Measurements from ENCODE around the gene PIGU. TPM values are rescaled to one million over a fixed set of nuclear protein-coding genes. Genes with fewer than 3 reads are reported as not detected.
"Not testable (repeated sequence)": the region's sequence is repeated elsewhere in the genome, so short reads cannot be mapped to it uniquely, and the experiment has no call there.

PIGU gene
- total RNA-seq, 4 donors from 2014 or later: 10.2 to 16.8 (median 14.2) TPM

DNA sequence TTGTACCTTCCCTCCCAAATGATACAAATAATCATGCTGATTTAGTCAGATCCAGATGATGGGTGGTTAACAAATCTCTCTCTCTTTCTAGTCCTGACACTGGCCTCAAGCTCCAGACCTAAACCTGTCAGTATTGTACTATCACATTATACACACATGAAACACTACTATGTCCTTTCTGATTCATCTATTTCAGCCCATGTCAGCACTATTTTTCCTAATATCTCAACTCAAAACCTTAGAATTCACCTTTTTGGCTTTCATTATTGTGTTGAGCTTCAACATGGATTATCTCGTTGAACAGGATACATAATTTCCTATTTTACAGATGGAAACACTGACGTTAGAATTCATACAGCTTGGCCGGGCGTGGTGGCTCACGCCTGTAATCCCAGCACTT lies 3.5 kb downstream of the PIGU start:
- no peak for ATAC-seq (ENCODE audit: low FRiP score)
- TF ChIP-seq, protein P1, sequence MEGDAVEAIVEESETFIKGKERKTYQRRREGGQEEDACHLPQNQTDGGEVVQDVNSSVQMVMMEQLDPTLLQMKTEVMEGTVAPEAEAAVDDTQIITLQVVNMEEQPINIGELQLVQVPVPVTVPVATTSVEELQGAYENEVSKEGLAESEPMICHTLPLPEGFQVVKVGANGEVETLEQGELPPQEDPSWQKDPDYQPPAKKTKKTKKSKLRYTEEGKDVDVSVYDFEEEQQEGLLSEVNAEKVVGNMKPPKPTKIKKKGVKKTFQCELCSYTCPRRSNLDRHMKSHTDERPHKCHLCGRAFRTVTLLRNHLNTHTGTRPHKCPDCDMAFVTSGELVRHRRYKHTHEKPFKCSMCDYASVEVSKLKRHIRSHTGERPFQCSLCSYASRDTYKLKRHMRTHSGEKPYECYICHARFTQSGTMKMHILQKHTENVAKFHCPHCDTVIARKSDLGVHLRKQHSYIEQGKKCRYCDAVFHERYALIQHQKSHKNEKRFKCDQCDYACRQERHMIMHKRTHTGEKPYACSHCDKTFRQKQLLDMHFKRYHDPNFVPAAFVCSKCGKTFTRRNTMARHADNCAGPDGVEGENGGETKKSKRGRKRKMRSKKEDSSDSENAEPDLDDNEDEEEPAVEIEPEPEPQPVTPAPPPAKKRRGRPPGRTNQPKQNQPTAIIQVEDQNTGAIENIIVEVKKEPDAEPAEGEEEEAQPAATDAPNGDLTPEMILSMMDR (IDR thresholded peaks at IDR 0.05): no peak
- DNase-seq (ENCODE audit: low spot score): no peak

DNA sequence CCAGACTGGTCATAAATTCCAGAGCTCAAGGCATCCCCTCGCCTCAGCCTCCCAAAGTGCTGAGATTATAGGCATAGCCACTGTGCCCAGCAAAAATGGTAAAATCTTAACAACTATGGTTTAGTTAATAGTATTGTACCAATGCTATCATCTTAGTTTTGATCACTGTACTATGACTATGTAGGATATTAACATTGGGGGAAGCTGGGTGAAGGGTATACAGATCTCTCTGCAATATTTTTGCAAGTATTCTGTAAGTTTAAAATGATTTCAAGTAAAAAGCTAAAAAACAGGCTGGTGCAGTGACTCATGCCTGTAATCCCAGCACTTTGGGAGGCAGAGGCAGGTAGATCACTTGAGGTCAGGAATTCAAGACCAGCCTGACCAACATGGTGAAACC lies 7.8 kb downstream of the PIGU start:
- TF ChIP-seq, protein P1 (IDR thresholded peaks at IDR 0.05): no peak
- DNase-seq (ENCODE audit: low spot score) (no peak), ATAC-seq (ENCODE audit: low FRiP score) (no peak)

DNA sequence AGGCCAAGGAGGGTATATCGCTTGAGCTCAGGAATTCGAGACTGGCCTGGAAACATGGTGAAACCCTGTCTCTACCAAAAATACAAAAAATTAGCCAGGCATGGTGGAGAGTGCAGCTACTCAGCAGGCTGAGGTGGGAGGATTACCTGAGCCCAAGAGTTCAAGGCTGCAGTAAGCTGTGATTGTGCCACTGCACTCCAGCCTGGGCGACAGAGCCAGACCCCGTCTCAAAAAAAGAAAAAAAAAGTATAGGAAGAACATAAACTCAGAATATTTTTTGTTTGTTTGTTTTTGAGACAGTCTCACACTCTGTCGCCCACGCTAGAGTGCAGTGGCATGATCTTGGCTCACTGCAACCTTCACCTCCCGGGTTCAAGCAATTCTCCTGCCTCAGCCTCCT lies 12.1 kb downstream of the PIGU start:
- not testable (repeated sequence) for ATAC-seq (ENCODE audit: low FRiP score); DNase-seq (ENCODE audit: low spot score)

DNA sequence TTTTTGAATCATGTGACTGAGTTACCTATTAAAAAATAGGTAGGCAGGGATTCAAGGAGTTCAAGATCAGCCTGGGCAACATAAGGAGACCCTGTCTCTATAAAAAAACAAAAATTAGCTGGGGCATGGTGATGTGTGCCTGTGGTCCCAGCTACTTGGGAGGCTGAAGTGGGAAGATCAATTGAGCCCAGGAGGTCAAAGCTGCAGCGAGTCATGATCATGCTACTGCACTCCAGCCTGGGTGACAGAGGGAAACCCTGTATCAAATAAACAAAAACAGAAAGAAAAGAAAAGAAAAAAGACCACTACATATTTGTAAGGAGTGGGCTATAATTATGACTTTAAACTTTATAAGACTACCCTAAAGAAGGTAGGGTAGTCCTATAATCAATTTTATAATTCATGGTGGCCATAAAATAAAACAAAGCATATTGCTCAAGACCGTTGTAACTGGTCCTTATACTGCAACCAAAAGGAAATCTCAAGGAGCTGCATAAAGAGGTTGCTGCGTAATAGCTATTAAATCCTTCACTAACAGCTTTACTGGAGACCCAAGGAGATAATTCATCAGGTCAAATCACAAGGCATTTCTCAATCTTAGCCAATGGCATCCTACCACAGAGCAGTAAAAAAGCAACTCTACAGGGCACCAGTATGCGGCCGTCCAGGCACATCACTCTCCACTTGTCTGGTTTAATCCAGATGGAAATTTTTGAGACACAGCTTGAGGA lies 13.5 kb downstream of the PIGU start:
- TF ChIP-seq, protein P1 (IDR thresholded peaks at IDR 0.05): no peak
- DNase-seq (ENCODE audit: low spot score) (no peak), ATAC-seq (ENCODE audit: low FRiP score) (no peak)

DNA sequence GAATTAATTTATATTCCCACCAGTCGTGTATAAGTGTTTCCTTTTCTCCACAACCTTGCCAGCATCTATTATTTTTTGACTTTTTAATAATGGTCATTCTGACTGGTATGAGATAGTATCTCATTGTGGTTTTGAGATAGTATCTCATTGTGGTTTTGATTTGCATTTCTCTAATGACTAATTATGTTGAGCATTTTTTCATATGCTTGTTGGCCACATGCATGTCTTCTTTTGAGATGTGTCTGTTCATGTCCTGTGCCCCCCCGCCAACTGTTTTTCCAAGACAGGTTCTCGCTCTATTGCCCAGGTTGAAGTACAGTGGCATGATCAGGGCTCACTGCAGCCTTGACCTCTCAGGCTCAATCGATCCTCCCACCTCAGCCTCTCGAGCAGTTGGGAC lies 15.1 kb downstream of the PIGU start:
- not testable (repeated sequence) for DNase-seq (ENCODE audit: low spot score); ATAC-seq (ENCODE audit: low FRiP score)

DNA sequence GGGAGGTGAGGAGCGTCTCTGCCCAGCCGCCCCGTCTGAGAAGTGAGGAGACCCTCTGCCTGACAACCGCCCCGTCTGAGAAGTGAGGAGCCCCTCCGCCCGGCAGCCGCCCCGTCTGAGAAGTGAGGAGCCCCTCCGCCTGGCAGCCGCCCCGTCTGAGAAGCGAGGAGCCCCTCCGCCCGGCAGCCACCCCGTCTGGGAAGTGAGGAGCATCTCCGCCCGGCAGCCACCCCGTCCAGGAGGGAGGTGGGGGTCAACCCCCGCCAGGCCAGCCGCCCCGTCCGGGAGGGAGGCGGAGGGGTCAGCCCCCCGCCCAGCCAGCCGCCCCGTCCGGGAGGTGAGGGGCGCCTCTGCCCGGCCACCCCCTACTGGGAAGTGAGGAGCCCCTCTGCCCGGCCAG lies 18.2 kb downstream of the PIGU start:
- not testable (repeated sequence) for ATAC-seq (ENCODE audit: low FRiP score)

DNA sequence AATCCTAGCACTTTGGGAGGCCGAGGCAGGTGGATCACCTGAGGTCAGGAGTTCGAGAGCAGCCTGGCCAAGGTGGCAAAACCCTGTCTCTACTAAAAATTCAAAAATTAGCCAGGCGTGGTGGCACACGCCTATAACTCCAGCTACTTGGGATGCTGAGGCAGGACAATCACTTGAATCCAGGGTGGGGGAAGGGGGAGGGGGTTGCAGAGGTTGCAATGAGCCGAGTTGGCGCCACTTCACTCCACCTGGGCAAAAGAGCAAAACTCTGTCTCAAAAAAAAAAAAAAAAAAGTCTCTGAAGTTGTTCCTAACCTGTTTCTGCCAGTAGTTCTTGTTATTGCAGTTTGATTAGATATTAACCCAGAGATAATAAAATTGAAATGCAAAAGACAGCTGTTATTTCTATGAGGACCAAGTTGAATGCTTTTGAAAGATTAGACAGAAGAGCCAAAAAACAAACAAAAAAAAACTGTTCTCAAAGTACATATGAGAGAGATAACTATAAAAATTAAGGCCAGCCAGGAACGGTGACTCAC lies 22.6 kb downstream of the PIGU start:
- TF ChIP-seq, protein P1 (IDR thresholded peaks at IDR 0.05): no peak
- no peak for ATAC-seq (ENCODE audit: low FRiP score)
- no peak for DNase-seq (ENCODE audit: low spot score)

More for the DNA sequence above, 18.2 kb downstream of the PIGU start:
- DNase-seq (ENCODE audit: low spot score): not testable (repeated sequence)

DNA sequence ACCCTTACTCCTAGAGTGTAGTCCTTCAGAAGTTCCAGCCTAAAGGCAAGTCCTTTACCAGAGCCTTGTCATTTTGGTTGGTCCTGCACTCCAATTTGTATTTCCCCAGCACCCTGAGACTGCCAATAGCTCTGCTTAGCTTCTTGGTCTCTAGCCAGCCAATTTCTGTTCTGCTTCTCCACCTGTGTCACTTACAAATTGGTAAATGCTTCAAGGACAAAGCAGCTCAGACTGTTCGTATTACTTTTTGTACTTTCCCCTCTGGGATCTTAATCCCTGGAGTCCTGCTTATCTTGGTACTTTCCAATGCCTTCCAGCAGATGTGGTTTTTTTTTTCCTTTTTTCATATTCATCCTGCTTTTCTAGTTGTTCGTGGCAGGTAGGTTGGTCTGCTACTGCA lies 25.7 kb downstream of the PIGU start:
- ATAC-seq (ENCODE audit: low FRiP score): no peak
- no peak for DNase-seq (ENCODE audit: low spot score)
- TF ChIP-seq, protein P1 (IDR thresholded peaks at IDR 0.05): no peak

Data from omental fat pad (tissue), 4 donors.